Stimulated activated CD4-positive, alpha-beta T cell treated with anti-CD3 and anti-CD28 coated beads, Interleukin-2, amount 100 ng/mL, for 48 hours (primary cell): ENCODE data around the gene PSD4.

ENCODE experiments used
- DNase-seq, 2 donors: peaks; one replicate each; pipeline ENCODE4 v3.0.0-alpha.2; 2020

PSD4 gene

GRCh38 chr2:113226462-113226861 is 52.7 kb downstream of the PSD4 start:
- DNase-seq, result no peak

DNA sequence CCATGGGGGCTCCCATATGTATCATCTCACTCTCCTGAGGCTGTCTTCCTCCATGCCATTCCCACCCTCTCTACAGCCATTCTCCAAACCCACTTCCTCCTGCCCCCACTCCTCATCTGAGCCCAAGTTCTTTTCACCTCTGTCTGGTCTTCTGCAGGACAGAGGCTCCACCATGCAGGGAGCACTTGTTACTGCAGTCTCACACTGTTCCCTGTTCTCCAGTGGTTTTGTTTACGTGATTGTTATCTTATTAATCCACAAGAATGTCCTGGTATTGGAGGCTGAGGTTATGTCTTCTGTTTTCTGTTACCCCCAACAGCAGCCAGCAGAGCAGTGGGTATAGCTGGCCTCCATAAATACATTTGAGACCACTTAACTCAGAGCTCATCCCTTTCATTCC is 53.5 kb downstream of the PSD4 start:
- DNase-seq, result no peak

GRCh38 chr2:113227698-113228097 is 53.9 kb downstream of the PSD4 start:
- no peak for DNase-seq

GRCh38 chr2:113228351-113228750 is 54.6 kb downstream of the PSD4 start:
- no peak for DNase-seq

DNA sequence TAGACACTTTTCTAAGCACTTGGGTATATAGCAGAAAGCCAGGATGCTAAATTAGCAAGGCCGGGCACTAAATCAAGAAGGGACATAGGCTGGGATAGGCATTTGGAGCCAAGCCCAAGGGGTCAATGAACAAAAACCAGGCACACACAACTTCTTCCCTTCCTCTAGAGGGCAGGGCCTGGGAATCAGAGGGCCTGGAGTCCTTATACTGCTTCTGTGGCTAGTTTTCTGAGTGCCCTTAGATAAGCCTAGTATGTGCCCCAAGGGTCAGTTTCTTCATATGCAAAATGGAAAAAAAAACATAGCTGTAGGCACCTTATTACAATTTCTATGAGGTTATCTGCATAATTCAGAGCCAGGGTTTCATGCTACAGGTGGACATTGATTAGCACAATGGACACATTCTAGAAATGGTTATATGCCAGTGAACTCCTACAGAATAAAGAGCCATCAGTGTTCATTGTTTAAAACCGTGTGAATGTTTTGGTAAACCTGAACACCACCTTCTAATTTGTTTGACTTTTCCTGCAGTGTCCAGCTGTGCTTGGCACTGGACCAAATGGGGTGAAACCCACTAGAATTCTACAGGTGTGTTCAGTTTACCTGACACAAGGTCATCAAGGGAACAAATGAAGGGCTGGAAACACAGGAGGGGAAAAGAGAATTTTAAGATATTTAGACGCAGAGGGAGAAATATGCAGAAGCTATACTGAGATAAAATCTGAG is 55.4 kb downstream of the PSD4 start:
- no peak for DNase-seq

DNA sequence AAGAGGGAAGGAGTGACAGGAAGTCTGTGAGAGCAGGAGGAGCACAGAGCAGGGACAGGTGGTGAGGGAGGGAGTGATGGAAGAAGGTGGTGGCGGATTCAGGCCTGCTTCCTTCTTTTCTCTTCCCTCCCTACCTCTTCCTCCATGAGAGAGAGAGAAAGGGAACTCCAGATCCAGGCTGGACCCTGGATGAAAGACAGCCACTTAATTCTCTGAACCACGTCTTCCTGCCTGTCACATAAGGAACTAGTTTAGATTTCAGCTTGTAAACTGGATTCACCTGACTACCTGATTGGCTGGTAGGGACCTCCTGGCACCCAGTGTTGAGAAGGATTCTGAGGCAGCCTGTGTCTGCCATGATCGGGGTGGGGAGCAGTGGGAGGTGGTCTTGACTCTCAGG is 56.0 kb downstream of the PSD4 start:
- DNase-seq, result no peak

GRCh38 chr2:113230531-113230930 is 56.8 kb downstream of the PSD4 start:
- no peak for DNase-seq

GRCh38 chr2:113231064-113231463 is 57.3 kb downstream of the PSD4 start:
- no peak for DNase-seq

DNA sequence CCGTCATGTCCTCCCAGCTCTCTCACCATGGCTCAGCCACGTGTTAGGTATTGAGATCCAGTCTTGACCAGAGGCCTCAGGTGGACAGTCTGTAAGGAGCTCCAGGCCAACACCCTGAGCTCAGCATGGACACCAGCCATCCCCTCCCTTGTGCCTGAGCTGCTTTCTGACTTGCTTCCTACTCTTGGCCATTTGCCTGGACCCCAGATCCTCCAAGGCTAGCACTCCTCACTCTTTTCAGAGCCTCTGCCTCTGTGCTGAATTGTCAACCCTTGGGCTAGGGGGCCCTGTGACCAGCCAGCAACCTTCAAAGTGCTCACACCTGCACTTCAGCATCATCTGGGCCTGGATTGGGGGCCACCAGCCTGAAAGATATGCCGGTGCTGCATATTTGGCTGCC is 58.4 kb downstream of the PSD4 start:
- DNase-seq, result no peak

- no peak for DNase-seq
These were observed 59.0 kb downstream of the PSD4 start for GRCh38 chr2:113232740-113233139.

- no peak for DNase-seq
These were observed 60.1 kb downstream of the PSD4 start for GRCh38 chr2:113233593-113234550.

DNA sequence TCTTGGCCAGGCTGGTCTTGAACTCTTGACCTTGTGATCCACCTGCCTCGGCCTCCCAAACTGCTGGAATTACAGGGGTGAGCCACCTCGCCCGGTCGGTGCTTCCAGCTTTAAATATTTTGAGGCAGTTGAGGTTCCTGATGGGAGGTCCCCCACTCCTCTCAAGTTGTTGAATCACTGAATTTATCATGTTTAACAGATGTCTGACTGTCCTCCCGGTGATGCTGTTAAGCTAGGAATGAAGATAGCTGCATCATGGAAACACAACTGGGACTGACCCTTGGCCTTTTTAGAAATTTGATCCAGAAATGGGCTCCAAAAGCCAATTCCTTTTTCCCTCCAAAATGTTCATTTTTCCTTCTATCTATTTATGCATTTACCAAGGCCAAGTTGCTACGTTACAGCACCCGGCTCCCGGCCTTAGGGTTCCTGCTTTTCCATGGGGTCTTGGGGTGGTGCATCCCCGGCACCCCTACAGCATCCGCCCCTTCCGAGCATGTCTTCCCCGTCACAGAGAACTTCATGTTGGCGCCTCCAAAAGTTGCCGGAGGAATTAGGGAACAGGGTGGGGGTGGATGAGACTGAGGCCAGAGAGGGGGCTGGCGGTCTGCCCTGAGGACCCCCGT is 61.1 kb downstream of the PSD4 start:
- no peak for DNase-seq

DNA sequence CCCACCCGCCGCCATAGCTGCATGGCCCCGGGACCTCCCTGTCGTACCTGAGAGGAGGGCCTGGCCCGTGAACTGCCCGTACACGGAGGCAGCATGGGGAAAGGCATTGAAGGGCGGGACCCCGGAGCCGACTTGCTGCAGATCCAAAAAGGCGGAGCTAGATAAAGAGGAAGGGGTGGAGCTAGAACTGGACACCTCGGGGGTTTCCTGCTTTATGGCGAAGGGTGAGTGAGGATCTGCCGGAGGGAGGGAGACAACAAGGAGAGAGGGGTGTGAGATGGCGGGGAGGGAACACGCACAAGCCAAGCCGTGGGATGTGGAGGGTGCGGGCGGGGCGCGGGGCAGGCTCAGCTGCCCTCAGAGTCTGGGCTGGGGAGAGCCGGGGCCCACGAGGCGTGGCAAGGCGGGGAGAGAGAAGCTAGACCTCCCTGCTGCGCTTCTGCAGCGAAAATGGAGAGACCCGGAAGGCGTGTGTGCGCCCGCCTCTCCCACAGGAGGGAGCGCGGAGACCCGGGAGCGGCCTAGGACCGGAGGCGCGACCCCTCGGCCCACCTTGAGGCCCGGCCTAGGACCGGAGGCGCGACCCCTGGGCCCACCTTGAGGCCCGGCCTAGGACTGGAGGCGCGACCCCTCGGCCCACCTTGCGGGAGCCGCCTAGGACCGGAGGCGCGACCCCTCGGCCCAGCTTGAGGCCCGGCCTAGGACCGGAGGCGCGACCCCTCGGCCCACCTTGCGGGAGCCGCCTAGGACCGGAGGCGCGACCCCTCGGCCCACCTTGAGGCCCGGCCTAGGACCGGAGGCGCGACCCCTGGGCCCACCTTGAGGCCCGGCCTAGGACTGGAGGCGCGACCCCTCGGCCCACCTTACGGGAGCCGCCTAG is 61.8 kb downstream of the PSD4 start:
- peak; percentile 33 to 49 for DNase-seq

GRCh38 chr2:113236367-113237159 is 62.8 kb downstream of the PSD4 start:
- no peak for DNase-seq

- no peak for DNase-seq
These were observed 63.9 kb downstream of the PSD4 start for GRCh38 chr2:113237604-113238160.

- DNase-seq, result no peak
These were observed 65.4 kb downstream of the PSD4 start for GRCh38 chr2:113238871-113239839.

- DNase-seq, result no peak
These were observed 66.6 kb downstream of the PSD4 start for GRCh38 chr2:113240150-113240914.

- DNase-seq, result peak; percentile 40 to 56
These were observed 67.4 kb downstream of the PSD4 start for GRCh38 chr2:113240915-113241911.
